Femur (tissue), 1 donor: Measurements from ENCODE around the gene ERC2.

Source experiments
- DNase-seq: peaks from one replicate; pipeline ENCODE4 v3.0.0-alpha.2; 2017

Gene ERC2

DNA sequence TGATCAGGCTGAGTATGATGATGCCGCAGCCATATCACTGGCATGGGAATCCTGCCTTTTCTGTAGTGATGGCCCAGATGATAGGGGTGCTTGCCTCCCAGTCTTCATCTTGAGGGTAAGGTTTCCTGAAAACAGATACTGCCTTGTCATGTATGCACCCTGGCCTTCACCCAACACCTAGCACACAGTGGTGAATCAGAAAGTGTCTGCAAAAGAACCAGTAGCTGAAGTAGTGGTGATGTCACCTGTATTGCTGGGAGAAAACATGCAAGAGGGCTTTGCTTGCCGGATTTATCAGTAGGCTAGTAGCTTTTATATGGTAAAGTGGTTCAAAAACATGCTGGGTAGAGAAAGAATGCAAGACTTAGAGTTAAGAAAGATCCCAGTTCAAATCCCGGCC is 561.4 kb downstream of the ERC2 start:
- no peak for DNase-seq

GRCh38 chr3:55904716-55905115 is 563.6 kb downstream of the ERC2 start:
- no peak for DNase-seq

DNA sequence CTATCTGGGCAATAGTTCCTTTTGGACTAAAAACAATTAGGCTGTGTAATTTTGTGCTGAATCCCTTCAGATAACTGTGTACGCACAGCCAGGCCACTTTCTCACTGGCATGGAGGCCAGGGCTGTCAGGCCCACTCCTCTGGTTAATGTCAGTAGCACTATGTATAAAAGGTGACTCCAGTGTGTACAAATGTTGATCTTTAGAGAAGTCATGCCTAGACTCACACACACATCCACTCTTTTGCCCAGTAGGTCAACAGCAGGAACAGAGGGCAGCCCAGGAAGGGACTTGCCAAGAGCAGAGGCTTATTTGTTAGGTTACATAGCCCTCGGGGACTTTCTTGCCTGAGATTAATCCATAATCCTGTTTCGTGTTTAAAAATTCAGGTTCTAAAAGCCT is 564.6 kb downstream of the ERC2 start:
- DNase-seq = no peak

GRCh38 chr3:55902221-55902900 is 565.9 kb downstream of the ERC2 start:
- peak; percentile 28 for DNase-seq

DNA sequence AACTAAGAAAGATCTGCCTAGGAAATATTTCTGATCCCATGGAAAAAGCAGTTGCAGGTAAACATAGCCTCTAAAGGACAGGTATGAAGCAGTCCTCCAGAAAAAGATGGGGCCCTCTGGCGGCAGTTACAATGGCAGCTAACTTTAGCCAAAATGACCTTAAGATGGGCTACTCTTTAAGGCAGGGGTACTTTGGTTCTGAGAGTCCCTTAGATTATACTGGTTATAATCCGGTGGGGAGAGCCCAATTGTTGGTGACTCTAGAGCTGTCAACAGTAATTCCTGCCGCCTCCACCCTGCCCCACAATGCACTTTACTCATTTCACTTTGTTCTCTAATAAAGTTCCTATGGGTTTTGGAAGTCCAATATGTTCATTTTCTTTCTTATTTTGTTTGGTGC is 568.4 kb downstream of the ERC2 start:
- DNase-seq = no peak

DNA sequence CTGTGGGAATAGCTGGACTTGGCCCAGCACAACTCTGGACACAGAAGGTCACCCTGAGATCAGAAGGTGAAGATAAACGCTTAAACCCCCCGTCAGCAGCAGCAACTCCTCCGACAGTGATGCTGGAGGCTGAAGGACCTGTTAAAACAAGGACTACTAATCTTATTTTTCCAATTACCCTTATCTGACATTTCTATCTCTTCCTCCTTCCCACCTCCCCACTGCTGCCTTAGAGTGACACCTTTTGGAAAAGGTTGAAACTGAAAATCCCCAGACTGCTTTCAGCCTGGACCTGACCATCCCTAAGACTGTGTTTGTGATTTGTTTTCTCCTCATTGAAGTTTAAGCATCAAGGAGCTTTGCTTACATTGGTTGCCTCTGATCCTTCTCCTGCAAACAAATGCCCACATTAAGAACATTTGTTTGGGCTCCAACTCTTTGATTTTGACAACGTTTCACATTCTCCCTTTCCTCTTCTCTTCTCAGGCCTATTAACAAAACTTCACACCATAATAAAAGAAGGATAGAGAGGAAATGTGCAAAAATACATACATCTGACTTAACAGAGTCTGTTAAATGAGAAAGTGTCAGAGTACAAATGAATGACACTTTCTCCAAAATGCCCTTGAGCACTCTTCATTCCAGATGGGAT is 570.6 kb downstream of the ERC2 start:
- no peak for DNase-seq

- no peak for DNase-seq
These were observed 572.2 kb downstream of the ERC2 start for GRCh38 chr3:55895897-55896566.

DNA sequence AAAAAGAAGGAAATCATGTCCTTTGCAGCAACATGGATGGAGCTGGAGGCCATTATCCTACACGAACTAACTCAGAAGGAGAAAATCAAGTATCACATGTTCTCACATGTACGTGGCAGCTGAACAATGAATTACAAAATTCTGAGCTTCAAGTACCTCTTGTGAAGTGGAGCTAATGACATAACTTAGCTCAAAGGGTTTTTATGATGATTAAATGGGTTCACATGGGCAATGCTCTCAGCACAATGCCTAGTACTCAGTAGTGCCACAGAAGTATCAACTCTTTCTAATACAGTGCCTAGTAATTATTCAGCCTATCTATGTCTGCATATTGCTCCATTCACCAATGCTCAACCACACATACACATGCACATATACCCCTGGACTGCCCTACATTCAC is 573.7 kb downstream of the ERC2 start:
- DNase-seq = no peak

DNA sequence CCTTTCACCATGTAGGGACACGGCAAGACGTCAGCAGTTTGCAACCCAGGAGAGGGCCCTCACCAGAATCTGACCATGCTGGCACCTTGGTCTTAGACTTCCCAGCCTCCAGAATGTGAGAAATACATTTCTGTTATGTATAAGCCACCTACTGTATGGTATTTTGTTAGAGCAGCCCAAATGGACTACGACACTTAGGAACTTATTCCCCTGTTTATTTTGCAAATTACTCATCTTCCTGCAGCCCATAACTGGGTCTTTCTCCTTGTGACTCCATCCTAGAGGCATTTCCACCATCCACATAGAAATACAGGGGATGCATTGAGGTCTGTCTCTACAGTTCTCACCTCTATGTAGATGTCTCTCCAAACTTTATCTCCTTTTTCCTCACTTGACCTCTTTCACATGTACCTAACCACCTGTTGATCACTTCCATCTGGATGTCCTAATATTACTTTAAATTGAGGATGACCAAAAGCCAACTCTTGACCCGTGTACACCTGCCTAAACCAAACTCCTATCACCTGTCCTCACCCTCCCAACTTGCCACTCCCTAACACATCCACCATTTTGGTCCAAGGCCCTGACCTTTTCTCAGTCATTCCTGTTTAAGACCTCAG is 575.1 kb downstream of the ERC2 start:
- DNase-seq = no peak

DNA sequence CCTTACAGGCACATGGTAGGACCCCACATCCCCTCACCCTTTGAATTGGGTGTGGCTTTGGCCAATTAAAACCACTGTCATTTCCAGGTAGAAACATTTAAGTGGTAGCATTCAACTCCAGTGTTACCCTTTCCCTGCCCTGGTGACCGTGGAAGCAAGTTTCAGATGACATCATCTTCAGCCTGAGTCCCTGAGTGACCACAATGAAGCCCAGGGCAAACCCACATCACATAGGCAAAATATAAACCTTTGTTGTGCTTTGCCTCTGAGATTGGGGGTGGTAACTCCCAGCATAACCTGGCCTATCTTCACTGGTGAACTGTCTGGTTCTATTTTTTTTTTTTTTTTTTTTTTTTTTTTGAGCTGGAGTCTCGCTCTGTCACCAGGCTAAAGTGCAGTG is 577.2 kb downstream of the ERC2 start:
- DNase-seq = no peak

DNA sequence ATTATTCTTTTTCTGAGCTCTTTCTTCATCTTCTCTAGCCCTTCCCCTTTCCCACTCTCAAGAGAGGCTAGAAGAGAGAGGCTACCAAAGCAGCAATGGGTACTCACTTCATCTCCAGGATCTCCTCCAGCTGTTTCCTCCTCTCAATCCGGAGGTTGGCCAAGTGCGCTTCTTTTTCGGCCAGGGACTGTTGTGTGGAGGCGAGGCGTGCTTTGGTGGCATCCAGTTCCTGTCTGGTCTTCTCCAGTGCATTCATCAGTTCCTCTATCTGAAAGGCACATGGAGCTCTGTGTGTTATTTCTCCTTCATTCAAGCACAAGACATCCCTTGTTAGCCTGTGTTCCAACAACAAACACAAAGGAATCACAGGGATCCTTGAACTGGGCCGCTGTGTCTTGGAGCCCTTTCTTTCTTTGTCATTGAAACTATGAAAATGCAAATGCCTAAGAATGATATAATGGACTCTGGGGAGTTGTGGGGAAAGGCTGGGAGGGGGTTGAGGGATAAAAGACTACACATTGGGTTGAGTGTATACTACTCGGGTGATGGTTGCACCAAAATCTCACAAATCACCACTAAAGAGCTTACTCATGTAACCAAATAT is 579.9 kb downstream of the ERC2 start:
- DNase-seq = no peak

DNA sequence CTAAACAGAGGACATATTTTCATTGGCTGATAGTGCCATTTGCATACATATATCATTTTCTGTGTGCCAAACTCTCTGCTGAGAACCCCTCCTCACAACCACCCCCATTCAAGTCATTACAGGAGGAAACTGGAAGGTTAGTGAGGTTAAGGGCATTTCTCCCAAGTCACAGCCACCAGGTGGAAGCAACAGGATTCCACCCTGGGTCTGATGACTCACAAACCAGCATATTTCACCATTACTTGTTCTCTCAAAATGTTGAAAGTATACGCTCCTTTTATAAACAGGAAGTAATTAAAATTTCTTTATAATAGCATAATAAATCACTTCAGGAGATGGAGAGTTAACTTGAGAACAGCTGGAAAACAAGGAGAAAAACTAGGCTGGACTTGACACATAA is 582.5 kb downstream of the ERC2 start:
- DNase-seq = no peak

DNA sequence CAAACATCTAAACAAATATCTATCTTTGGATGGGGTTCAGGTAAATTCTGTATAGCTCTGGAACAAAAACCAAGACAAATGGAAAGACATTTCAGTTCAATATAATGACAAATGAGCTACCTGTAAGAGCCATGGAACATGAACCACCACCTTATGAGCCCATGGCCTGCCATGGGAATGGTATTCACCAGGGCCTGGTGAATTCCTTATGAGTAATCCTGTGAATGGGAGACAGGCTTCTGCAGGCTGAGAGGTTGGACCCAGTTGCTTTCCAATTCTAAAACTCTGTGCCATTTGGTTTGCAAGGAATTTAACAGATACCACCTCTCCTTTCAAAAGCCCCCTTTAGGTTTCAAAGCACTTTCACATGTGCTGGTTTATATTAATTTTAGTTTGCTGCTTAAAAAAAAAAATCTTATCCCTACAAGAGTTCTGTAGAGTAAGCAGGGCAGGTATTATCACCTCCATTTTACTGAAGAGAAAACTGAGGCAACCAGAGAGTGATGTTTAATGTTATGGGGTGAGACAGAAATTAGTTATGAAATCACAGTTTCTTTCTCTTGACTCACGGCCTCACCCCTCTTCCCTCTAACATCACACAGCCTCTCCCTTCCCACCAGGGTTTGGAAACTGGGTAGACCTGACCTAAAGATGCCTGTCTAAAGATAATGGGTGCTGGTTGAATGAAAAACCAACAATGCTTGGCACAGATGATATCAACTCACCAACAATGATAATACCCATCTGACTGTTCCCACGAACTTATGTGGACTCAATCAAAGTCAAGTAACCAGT is 583.6 kb downstream of the ERC2 start:
- DNase-seq = no peak

DNA sequence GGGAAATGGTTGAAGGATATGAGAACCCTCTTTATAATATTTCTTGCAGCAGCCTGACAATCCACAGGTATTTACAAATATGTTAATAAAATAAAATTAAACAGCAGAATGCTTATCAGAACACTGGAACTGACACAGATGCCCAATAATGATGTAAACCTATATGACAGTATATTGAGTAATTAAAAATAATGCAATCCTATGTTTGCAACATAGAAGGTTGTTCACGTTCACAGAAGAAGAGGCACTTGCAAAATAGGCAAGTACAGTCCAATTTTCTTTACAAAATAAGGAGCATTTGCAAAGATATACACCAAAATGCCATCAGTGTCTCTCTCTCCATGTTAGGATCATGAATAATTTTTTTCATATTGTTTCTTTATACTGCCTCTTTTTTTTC is 584.2 kb downstream of the ERC2 start:
- no peak for DNase-seq

- DNase-seq = no peak
These were observed 586.3 kb downstream of the ERC2 start for GRCh38 chr3:55882006-55882405.

DNA sequence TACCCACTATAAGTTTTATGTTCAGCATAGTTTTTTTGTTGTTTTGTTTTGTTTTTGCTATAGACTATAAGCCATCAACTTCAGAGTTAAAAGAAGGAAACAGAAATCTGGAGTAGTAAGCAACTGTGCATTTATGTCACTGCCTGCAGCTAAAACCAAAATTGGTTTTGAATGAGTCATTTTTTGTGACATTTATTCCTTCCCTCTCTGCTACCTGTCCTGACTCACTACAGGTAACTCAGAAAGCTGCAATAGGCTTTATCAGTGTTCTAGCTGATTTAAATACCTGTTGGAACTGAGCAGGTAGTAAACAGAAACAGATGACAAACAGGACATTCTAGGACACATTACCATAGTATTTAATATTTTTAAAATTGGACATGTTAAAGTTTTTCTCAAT is 587.9 kb downstream of the ERC2 start:
- DNase-seq = no peak

DNA sequence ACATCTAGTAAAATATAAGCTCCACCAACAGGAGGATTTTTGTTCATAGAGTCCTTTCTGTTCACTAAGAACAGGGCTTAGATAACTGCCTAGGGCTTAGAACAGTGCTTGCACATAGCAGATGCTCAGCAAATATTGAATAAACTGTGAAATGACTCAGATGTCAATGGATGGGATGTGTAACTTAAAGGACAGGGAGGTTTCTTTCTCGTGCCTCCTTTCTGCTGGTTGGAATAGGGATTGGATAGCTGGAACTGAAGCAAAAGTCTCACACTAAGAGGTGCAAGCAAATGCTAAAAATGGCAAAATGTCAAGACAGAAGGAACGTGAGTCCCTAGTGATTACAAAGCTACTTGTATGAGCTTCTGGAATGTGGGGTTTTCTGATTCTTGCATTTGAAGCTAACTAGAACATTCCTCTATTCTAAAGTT is 588.4 kb downstream of the ERC2 start:
- no peak for DNase-seq

- no peak for DNase-seq
These were observed 590.6 kb downstream of the ERC2 start for GRCh38 chr3:55877703-55878102.

DNA sequence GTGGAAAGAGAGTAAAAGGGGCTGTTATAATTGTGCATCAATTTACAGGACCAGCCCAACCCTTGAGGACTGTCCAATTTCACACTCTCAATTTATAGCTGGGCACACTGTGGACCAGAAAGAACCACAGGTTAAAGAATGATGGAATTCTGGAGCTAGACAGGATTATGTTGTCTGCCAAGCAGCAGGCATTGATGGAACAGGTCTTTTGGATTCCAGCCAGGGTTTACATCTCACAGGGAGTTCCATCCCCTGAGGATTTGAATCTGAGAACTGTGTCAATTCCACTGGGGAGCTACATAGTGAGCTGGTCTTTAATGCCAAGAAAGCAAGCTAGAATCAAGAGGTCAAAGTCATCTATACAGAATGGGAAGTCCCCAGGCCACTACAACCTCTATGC is 591.7 kb downstream of the ERC2 start:
- no peak for DNase-seq

DNA sequence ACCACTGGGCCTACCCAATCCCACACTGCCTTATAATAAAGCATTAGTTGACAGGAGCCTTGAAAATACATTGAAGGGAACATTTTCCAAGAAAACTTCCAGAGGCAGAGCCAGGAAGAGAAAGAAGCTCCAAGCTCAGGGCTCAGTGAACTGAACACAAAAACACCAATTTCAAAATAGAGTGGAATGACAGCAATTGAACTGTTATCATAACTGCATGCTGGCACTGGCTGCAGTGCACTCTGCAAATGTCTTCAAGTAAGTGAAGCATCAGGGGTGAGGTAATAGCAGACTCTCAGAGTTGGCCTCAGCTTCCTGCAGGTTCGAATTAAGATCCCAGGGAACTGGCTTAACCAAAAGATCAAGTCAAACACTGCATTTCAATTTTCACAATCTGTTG is 593.2 kb downstream of the ERC2 start:
- DNase-seq = peak; percentile 50

- DNase-seq = no peak
These were observed 594.6 kb downstream of the ERC2 start for GRCh38 chr3:55873523-55874254.

- DNase-seq = no peak
These were observed 597.7 kb downstream of the ERC2 start for GRCh38 chr3:55870594-55870993.
